Gastrocnemius medialis (tissue), 4 donors: Measurements from ENCODE around the gene IL36B. TPM values are rescaled to one million over a fixed set of nuclear protein-coding genes. Genes with fewer than 3 reads are reported as not detected.

Experiments used
- ATAC-seq, 2 donors: fragments of 150-250 bp; one replicate each; pipeline ENCODE4 v1.9.1; 2016
- DNase-seq, 2 donors: peaks; one replicate each; pipeline ENCODE4 v3.0.0-alpha.2; 2019
- H3K27ac ChIP-seq, 4 donors: fragments of 200-600 bp; sonication (generic); 1 replicate in 1 of 4; 2 replicates in 3 of 4; pipeline ENCODE4 v1.5.1; 2016 to 2018; ENCODE audit warnings: mild to moderate bottlenecking in 2 of 4, moderate library complexity in 1 of 4
- H3K27me3 ChIP-seq, 3 donors: fragments of 200-600 bp; sonication (generic) in 2 of 3; 1 replicate in 1 of 3; 2 replicates in 2 of 3; pipeline versions ENCODE4 v1.5.1 to v1.6.0; 2016 to 2019; ENCODE audit warnings: mild to moderate bottlenecking in 1 of 3, moderate library complexity in 1 of 3
- H3K36me3 ChIP-seq, 2 donors: fragments of 200-600 bp; sonication (generic) in 1 of 2; one replicate each; pipeline ENCODE4 v1.5.1; 2017 to 2018
- H3K4me1 ChIP-seq, 2 donors: fragments of 200-600 bp; sonication (generic) in 1 of 2; one replicate each; pipeline ENCODE4 v1.5.1; 2016 to 2017; ENCODE audit warnings: mild to moderate bottlenecking in 2 of 2
- H3K4me3 ChIP-seq, 4 donors: fragments of 200-600 bp; sonication (generic) in 3 of 4; 1 replicate in 1 of 4; 2 replicates in 3 of 4; pipeline ENCODE4 v1.5.1; 2016 to 2019; ENCODE audit warnings: mild to moderate bottlenecking in 2 of 4
- H3K9me3 ChIP-seq, 3 donors: fragments of 200-600 bp; sonication (generic) in 2 of 3; 1 replicate in 1 of 3; 2 replicates in 2 of 3; pipeline ENCODE4 v1.5.1; 2016 to 2019
- CTCF ChIP-seq, 5 experiments: fragments of 450-650 bp in 3 of 5; fragments of 200-600 bp in 2 of 5; sonication (generic) in 2 of 5; IDR thresholded peaks in 4 of 5; conservative IDR thresholded peaks in 1 of 5; 1 replicate in 4 of 5; 2 replicates in 1 of 5; pipeline ENCODE4 v1.5.1; 2016 to 2019; ENCODE audit warnings: antibody characterized with exemption in 5 of 5, mild to moderate bottlenecking in 3 of 5, moderate library complexity in 3 of 5
- POLR2A ChIP-seq, 2 donors: fragments of 450-650 bp; IDR thresholded peaks; one replicate each; pipeline ENCODE4 v1.6.1; 2017; ENCODE audit warnings: antibody characterized with exemption in 2 of 2, mild to moderate bottlenecking in 2 of 2, moderate library complexity in 2 of 2
- in situ Hi-C, 4 donors: fragments of 200-750 bp; cut with MboI; loops; one replicate each; pipeline versions ENCODE4 v1.15.0 to v1.8.0; 2017; ENCODE audit warnings: low sequenced_read_pairs in 4 of 4
- intact Hi-C: fragments of 100-400 bp; cut with DNase I; formaldehyde crosslinking; loops from one replicate; pipeline ENCODE4 v1.15.1; 2023; ENCODE audit warnings: low total_unique reads
- total RNA-seq, 4 donors: library from RNA; depleted of rRNA; stranded (reverse); fragments of >200 nt; gene quantifications; one replicate each; pipeline versions ENCODE4 v1.1.0 to v1.2.3, GENCODE V29; 2016

The IL36B gene
- total RNA-seq, 4 donors from 2014 or later: not detected

GRCh38 chr2:113039158-113039557 lies 13.5 kb downstream of the IL36B start:
- intact Hi-C loops (no loop called here), in situ Hi-C loops (no loop called here)
- no peak overlapping the region for H3K4me3 ChIP-seq
- ATAC-seq: no peak
- H3K27me3 ChIP-seq: no peaks in the 10 kb centered on the region
- H3K9me3 ChIP-seq: no peaks in the 10 kb centered on the region
- no peaks in the 10 kb centered on the region for H3K36me3 ChIP-seq
- TF ChIP-seq CTCF (IDR thresholded peaks at IDR 0.05 in 4 of 5, conservative IDR thresholded peaks at IDR 0.05 in 1 of 5): no peak
- no peak for TF ChIP-seq POLR2A (IDR thresholded peaks at IDR 0.05)
- no peak overlapping the region for H3K27ac ChIP-seq
- H3K4me1 ChIP-seq: no peaks in the 10 kb centered on the region
- DNase-seq: no peak

GRCh38 chr2:113038291-113038690 lies 14.4 kb downstream of the IL36B start:
- ATAC-seq (no peak), DNase-seq (no peak)
- in situ Hi-C loops (no loop called here), intact Hi-C loops (no loop called here)
- Histone ChIP-seq H3K27ac (no peak overlapping the region), H3K9me3 (no peaks in the 10 kb centered on the region), H3K4me3 (no peak overlapping the region), H3K36me3 (no peaks in the 10 kb centered on the region), H3K4me1 (no peaks in the 10 kb centered on the region), H3K27me3 (no peaks in the 10 kb centered on the region)
- no peak for TF ChIP-seq CTCF (IDR thresholded peaks at IDR 0.05 in 4 of 5, conservative IDR thresholded peaks at IDR 0.05 in 1 of 5)
- no peak for TF ChIP-seq POLR2A (IDR thresholded peaks at IDR 0.05)

- H3K4me1 ChIP-seq: no peaks in the 10 kb centered on the region
- no peak overlapping the region for H3K4me3 ChIP-seq
- in situ Hi-C loops (no loop called here), intact Hi-C loops (no loop called here)
- H3K9me3 ChIP-seq: no peaks in the 10 kb centered on the region
- TF ChIP-seq CTCF (IDR thresholded peaks at IDR 0.05 in 4 of 5, conservative IDR thresholded peaks at IDR 0.05 in 1 of 5): no peak
- no peak overlapping the region for H3K27ac ChIP-seq
- DNase-seq: no peak
- ATAC-seq: no peak
- no peaks in the 10 kb centered on the region for H3K27me3 ChIP-seq
- H3K36me3 ChIP-seq: no peaks in the 10 kb centered on the region
Observed at GRCh38 chr2:113036763-113037162, 15.9 kb downstream of the IL36B start.

GRCh38 chr2:113034016-113034415 lies 18.7 kb downstream of the IL36B start:
- no peaks in the 10 kb centered on the region for H3K4me1 ChIP-seq
- no peak for ATAC-seq
- H3K27ac ChIP-seq: no peak overlapping the region
- in situ Hi-C loops: no loop called here
- H3K4me3 ChIP-seq: no peak overlapping the region
- no peaks in the 10 kb centered on the region for H3K9me3 ChIP-seq
- no peak for TF ChIP-seq CTCF (IDR thresholded peaks at IDR 0.05 in 4 of 5, conservative IDR thresholded peaks at IDR 0.05 in 1 of 5)
- TF ChIP-seq POLR2A (IDR thresholded peaks at IDR 0.05): no peak
- no peaks in the 10 kb centered on the region for H3K27me3 ChIP-seq
- intact Hi-C loops: no loop called here
- no peaks in the 10 kb centered on the region for H3K36me3 ChIP-seq
- DNase-seq: no peak

- Histone ChIP-seq H3K4me3 (no peak overlapping the region), H3K4me1 (no peaks in the 10 kb centered on the region), H3K36me3 (no peaks in the 10 kb centered on the region), H3K27ac (no peak overlapping the region), H3K27me3 (no peaks in the 10 kb centered on the region), H3K9me3 (no peaks in the 10 kb centered on the region)
- intact Hi-C loops (no loop called here), in situ Hi-C loops (no loop called here)
- TF ChIP-seq POLR2A (IDR thresholded peaks at IDR 0.05): no peak
- TF ChIP-seq CTCF (IDR thresholded peaks at IDR 0.05 in 4 of 5, conservative IDR thresholded peaks at IDR 0.05 in 1 of 5): no peak
- DNase-seq: no peak
- no peak for ATAC-seq
Observed at GRCh38 chr2:113032737-113033136, 19.9 kb downstream of the IL36B start.
